ENCODE results near the gene CHN2.

CHN2 gene

DNA sequence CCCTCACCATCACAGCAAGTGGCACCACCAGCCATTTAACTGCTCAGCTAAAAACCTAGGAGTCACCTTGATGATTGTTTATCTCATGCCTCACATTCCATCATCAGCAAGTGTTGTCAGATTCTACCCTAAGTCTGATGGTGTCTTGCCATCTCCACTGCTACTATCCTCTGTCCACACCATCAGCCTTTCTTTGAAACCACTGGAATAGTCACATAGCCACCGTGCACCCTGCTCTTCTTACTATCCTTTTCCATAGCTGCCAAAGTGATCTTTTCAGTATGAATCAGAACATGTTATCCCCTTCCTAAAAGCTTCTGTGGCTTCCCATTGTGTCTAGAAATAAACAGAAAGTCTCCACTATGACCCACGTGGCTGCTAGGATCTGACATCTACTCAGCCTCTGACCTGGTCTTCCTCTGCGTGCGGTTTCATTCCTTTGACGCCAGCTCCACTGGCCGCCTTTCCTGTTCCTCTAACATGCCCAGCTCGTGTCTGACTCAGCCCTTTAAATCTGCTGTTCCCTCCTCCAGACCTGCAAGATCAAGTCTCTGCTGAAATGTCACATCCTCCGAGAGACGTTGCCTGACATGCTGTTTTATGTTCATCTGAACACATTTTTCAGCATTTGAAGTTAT lies 16.5 kb upstream of the CHN2 start:
- DNase-seq = no peak
- Histone ChIP-seq H3K9me3 (no peaks in the 10 kb centered on the region), H3K4me3 (ENCODE audit: low read depth, low read length) (no peak overlapping the region), H3K27me3 (no peaks in the 10 kb centered on the region), H3K36me3 (no peaks in the 10 kb centered on the region), H3K4me1 (no peaks in the 10 kb centered on the region)
- TF ChIP-seq, protein P1, sequence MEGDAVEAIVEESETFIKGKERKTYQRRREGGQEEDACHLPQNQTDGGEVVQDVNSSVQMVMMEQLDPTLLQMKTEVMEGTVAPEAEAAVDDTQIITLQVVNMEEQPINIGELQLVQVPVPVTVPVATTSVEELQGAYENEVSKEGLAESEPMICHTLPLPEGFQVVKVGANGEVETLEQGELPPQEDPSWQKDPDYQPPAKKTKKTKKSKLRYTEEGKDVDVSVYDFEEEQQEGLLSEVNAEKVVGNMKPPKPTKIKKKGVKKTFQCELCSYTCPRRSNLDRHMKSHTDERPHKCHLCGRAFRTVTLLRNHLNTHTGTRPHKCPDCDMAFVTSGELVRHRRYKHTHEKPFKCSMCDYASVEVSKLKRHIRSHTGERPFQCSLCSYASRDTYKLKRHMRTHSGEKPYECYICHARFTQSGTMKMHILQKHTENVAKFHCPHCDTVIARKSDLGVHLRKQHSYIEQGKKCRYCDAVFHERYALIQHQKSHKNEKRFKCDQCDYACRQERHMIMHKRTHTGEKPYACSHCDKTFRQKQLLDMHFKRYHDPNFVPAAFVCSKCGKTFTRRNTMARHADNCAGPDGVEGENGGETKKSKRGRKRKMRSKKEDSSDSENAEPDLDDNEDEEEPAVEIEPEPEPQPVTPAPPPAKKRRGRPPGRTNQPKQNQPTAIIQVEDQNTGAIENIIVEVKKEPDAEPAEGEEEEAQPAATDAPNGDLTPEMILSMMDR (IDR thresholded peaks at IDR 0.05; ENCODE audit: low read depth, low read length) = no peak

DNA sequence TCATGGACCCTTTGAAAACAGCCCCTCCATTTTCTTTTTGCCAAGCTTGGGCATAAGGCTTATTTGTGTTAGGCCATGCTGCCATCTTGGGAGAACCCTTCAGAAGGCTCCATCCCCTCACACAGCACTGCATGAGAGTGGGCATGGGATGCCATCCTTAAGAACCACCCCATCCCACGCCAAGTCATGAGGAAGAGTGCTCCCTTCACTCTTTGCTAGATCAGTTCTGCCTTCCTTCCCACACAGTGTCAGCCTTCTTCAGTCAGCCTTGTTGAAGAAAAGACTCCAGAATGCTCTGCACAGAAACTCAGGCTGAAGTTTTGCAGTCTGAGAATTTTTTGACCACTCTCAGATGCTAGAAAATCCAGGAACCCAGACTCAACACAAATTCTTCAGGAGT lies 15.5 kb upstream of the CHN2 start:
- DNase-seq = no peak

DNA sequence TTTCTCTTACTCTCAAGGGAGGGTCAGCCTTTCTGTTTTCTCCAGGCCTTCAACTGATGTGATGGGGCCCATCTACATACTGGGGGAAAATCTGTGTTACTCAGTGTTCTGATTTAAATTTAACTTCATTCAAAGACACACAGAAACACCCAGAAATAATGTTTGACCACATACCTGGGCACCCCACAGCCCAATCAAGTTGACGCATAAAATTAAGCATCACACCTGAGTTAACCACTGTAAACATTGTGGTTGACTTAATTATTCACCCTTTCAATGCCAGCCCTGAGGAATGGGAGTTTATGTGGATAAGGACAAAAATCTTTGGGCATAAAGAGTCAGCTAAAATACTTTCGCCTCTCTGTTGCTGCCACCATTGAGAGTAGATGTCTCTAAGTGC lies 10.0 kb upstream of the CHN2 start:
- no peak for DNase-seq
- TF ChIP-seq, protein P1 (IDR thresholded peaks at IDR 0.05; ENCODE audit: low read depth, low read length) = no peak
- Histone ChIP-seq H3K36me3 (no peaks in the 10 kb centered on the region), H3K27me3 (no peaks in the 10 kb centered on the region; the same call in 1 of the 2 replicates), H3K4me3 (ENCODE audit: low read depth, low read length) (no peak overlapping the region), H3K4me1 (no peaks in the 10 kb centered on the region), H3K9me3 (no peaks in the 10 kb centered on the region)

More for the DNA sequence above, 15.5 kb upstream of the CHN2 start:
- TF ChIP-seq, protein P1 (IDR thresholded peaks at IDR 0.05; ENCODE audit: low read depth, low read length) = no peak
- Histone ChIP-seq H3K27me3 (no peaks in the 10 kb centered on the region), H3K9me3 (no peaks in the 10 kb centered on the region), H3K36me3 (no peaks in the 10 kb centered on the region), H3K4me3 (ENCODE audit: low read depth, low read length) (no peak overlapping the region), H3K4me1 (no peaks in the 10 kb centered on the region)

DNA sequence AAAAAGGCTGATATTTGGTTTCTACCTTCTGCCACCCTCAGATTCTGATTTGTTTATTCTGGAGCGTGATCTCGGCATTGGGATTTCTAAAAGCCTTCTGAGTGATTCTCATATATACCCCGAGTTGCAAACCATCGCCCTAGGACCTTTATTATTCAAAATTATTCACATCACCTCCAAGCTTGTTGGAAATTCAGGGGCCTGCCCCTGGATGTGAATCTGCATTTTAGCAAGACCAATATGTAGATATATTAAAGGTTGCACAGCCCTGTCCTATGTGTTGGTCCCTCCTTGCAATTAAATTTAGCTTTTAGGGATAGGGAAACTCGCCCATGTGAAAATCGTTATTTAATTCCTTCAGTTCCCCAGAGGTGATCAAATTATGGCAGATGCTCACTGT lies 9.0 kb upstream of the CHN2 start:
- H3K4me1 ChIP-seq = no peaks in the 10 kb centered on the region
- no peak overlapping the region for H3K4me3 ChIP-seq (ENCODE audit: low read depth, low read length)
- H3K36me3 ChIP-seq = no peaks in the 10 kb centered on the region
- TF ChIP-seq, protein P1 (IDR thresholded peaks at IDR 0.05; ENCODE audit: low read depth, low read length) = no peak
- no peak for DNase-seq
- no peaks in the 10 kb centered on the region for H3K9me3 ChIP-seq
- H3K27me3 ChIP-seq = no peaks in the 10 kb centered on the region; the same call in 1 of the 2 replicates

DNA sequence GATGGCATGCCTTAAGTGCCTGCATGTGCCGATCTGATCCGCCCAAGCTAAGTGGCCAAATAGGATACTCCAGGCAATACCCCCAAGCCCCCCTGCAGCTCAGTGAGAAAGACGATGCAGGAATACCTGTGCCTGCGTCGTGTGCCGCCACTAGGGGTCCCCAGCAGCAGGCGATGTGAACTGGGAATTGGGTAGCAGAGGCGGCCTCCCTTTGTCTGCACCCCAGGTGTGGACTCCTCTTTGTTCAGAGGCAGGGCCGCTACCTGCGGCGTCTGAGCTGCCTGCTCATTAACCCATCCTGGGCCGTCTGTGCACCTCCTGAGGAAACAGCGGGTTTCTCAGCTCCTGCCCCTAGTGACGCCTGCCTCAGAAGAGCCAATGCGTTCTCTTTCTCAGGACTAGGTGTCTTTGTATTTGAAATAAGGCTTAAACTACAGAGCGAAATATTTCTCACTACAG lies 4.8 kb upstream of the CHN2 start:
- Histone ChIP-seq H3K27me3 (peaks cover 36% of the 10 kb centered on the region), H3K4me1 (no peaks in the 10 kb centered on the region), H3K36me3 (no peaks in the 10 kb centered on the region), H3K9me3 (no peaks in the 10 kb centered on the region), H3K4me3 (ENCODE audit: low read depth, low read length) (no peak overlapping the region)
- DNase-seq = peak; percentile 69
- TF ChIP-seq, protein P1 (IDR thresholded peaks at IDR 0.05; ENCODE audit: low read depth, low read length) = peak; percentile 83

DNA sequence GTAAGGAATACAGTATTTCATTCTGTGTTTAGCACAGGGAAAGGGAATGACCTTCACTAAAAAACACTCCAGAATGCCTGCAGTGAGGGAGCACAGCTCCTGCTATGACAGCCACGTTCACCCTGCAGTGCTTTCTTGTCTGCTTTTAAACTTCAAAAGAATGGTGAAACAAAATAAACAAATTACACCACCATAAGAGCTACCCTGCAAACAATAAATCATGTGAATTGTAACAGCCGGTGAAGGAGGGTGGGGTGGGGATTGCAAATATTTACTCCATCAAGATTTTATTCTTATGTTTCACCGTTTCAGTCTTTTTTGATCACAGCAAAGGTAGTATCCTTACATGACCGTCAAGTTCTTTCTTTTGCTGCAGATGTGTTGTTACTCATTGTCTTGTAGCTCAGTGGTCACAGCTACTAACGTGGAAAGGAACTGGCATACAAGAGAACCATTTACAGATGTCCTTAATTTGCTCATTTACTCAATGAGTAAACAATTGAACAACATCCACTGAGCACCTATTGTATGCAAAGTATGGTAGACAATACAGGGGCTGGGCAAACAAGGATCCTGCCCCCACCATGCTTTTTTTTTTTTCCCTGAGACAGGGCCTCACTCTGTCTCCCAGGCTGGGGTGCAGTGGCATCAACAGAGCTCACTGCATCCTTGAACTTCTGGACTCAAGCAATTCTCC lies 4.1 kb upstream of the CHN2 start:
- Histone ChIP-seq H3K27me3 (peaks cover 43% of the 10 kb centered on the region), H3K36me3 (no peaks in the 10 kb centered on the region), H3K9me3 (no peaks in the 10 kb centered on the region), H3K4me3 (ENCODE audit: low read depth, low read length) (no peak overlapping the region), H3K4me1 (no peaks in the 10 kb centered on the region)
- TF ChIP-seq, protein P1 (IDR thresholded peaks at IDR 0.05; ENCODE audit: low read depth, low read length) = no peak
- no peak for DNase-seq
